HG02642 (cell line): ENCODE results near the gene MOB3A.
A peak's percentile ranks its signal among the peaks of the same experiment; 100 is the strongest.
"Not testable (repeated sequence)": the region's sequence is repeated elsewhere in the genome, so short reads cannot be mapped to it uniquely, and the experiment has no call there.

Experiments
- ATAC-seq: cut with Tn5 transposase; IDR thresholded peaks from one replicate; pipeline ENCODE4 v1.9.1; 2021; ENCODE audit warnings: mild to moderate bottlenecking; ENCODE audit not compliant: unreplicated experiment, poor library complexity

Gene MOB3A

DNA sequence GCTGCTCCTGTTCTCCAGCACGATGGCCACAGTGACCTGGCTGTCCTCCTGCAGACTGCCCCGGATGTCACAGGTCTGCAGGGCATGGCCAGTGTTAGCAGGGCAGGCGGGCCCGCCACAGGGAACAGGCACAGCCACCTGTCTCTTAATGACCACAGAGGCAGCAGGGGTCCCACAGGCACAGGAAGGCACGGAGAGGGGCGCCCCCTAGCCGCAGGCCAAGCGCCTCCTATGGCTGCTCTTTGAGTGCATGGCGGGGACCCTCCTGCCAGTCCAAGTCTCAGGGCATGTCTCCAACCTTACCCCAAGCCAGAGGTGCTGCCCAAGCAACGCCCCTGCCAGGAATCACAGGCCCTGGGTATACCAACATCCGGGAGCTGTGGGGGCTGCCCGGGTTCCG, 14.7 kb upstream of the MOB3A start:
- no peak for ATAC-seq

DNA sequence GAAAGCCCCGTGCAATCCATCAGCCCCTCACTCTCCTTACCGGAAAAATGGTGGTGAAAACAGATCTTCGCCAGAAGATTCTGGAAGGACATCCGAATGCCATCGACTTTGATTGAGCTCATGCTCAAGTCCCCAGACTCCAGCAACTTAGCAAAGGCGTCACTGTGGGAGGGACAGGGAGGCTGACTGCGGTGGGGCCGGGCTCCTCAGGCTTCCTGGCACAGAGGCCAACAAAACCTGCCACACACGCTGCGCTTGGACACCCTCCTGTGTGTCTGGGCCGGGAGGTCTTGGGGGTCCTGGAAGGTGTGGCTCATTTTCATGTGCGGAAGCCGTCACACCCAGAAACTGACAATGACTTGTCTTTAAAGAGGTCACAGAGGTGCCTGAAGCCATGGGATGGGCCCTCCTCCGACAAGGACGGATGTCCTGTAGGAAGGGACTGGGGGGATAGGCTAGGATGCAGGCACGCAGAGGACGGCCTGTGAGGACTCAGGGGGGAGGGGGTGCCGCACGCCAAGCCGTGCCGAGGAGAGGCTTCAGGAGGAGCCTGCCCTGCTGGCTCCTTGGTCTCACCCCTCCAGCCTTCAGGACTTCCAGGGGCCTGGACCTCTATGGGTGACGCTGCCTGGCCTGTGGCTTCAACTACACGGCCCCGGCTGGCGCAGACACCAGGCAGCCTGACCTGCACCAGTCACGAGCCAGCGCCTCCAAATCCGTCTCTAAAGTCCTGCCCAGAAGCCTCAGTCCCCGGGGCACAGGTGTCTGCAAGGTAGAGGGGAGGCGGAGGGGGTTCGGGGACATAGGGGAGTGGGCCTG, 13.1 kb upstream of the MOB3A start:
- no peak for ATAC-seq

DNA sequence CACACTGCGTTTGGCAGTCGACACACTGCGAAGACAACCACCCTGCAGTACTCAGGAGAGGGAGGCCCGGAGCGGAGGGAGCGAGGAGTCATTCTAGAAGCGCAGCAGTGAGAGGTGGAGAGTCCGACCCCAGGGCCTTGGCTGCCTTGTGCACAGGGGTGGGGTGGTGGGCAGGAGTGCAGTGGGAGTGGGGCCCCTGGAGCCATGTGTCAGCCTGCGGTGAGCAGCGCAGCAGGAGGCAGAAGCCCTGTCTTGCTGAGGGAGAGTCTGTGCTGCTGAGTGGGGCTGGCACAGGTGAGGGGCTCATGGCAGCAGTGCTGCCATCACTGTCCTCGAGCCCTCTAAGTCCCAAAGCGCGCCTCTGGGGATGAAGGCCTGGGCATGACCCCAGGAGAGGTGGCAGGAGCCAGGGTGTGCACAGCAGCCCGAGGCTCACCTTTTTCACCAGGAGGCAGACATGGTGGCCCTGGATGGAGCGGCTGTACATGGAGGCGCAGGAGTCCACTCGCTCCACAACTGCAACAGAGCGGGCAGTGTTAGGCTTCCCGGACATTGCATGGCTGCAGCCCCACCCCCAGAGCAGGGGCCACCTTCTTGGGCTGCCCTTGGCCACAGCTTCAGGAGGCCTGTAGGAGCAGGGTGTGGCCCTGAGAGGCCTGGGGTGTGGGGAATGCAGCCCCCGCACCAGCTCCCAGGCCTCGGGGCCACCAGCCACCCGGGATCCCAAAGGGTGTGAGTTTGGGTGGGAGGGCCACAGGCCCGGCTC, 12.3 kb upstream of the MOB3A start:
- ATAC-seq, result no peak

DNA sequence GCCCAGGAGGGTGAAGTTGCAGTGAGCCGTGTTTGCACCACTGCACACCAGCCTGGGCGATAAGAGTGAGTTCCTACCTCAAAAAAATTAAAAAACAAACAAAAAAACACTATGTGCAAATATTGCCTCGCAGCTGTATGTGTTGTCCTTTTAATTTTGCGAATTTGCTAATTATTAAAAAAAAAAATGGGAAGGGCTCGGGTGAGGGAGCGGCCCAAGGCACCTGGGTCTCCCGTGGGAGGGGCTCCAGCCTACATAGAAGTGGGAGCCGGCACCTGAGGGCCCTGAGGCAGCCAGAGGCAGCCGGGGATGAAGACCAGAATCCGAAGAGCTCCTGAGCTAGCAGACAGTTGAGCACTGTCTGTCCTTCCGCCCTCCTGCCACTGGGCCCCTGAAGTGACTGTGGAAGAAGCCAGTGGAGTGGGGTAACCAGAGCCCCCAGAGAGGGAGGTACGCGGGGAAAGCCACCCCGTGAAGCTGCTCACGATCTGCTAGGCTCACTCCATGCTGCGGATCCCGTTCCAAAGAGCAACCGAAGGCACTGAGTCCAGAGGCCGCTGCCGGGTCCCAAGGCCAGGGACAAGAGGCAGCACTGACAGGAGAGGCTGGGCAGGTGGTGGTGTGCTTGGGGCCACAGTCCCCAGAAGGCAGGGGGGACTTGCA, 7.0 kb upstream of the MOB3A start:
- no peak for ATAC-seq

DNA sequence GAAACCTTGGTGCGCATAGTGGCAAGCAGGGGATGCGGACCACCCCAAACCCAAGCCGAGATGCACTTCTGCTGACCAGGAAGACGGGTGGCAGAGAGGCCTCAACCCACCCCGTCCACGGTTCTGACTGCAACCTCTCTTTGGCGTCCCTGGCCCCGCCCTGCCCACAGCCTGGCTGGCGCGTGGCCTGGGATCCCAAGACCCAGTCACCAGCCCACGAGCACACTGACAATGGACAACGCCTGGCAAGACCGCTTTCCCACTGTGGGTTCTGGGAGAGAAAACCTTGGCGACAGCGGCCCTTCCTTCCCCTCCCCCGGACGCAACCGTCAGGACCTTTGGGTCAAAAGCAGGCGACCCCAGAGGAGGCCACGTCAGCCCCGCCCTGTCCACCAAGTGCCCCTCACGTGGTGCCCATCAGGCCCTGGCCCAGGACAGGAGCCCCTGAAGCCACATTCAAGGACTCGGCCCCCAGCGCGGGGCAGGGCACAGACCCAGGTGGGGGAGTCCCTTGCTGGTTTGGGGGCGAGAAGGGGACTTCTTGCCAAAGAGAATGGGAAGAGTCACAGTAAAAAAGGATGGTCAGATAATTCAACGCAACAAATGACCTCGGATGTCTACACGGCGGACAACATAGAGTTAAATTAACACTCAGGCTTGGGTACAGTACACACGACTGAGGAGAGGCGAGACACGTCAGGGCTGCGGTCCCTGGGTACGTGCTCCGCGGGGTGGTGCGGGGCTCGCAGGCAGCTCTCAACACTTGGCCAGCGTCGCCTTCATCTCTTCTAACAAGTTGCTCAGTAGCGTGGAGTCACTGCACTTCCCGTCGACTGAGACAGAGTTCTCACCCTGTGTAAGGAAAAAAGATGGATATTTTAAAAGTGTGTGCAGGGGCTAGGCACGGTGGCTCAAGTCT, 5.5 kb upstream of the MOB3A start:
- ATAC-seq, result no peak

DNA sequence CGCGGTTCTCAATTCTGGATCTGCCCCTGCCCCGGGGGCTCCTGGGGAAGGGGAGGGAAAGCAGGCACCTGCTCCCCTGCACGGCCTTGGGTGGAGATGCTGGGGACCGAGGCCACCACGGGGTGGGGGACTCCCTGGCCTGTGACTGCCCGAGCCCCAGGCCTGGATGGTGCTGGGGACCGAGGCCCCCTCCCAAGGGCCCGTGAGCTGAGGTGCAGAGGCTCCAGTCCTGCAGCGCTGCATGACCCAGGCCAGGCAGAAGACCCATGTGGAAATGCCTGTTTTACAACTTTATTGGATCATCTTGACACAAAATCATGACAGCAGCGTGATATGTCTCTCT, 4.6 kb upstream of the MOB3A start:
- no peak for ATAC-seq

DNA sequence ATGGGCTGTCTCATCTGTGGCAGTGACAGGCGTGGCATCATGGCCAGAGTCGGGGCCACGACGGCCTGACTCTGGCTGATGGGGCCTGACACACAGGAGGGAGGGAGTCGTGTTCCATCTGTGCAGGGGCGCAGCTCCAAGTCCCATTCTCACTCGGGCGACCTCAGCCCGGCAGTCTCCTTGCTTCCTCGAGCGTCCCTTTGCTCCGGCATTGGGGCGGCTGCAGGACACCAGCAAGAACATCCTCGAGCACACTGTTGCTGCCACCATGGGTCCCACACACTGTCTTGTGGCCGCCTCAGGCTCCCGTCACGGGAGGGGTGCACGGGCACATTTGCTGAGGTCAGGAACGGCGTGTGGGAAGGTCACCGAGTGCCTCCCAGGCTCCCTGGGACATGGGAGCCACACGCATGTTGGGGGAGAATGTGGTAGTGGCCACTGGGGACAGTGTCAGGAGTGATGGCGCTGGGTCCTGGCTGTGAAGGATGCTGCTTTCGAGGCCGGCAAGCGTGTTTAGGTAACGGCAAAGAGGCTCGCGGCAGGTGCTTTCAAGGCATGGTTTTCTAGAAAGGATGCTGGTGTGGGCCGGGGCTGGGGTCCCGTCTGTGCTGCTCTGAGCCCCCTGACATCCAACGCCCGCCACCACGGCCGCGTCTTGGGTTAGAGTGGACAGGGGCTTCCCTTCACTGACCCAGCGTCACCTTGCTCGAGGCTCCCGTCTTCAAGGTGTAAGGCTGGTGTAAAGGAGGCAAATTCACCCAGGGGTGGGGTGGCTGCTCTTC, 4.0 kb upstream of the MOB3A start:
- ATAC-seq, result no peak

DNA sequence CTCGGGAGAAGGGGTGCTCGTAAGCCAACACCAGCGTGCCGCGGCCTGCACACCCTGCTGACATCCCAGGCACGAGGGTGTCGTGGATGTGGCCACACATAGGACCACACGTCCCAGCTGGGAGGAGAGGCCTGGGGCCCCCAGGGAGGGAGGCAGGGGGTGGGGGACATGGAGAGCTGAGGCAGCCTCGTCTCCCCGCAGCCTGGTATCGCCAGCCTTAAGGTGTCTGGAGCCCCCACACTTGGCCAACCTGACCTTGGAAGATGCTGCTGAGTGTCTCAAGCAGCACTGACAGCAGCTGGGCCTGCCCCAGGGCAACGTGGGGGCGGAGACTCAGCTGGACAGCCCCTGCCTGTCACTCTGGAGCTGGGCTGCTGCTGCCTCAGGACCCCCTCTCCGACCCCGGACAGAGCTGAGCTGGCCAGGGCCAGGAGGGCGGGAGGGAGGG, 3.0 kb upstream of the MOB3A start:
- no peak for ATAC-seq

DNA sequence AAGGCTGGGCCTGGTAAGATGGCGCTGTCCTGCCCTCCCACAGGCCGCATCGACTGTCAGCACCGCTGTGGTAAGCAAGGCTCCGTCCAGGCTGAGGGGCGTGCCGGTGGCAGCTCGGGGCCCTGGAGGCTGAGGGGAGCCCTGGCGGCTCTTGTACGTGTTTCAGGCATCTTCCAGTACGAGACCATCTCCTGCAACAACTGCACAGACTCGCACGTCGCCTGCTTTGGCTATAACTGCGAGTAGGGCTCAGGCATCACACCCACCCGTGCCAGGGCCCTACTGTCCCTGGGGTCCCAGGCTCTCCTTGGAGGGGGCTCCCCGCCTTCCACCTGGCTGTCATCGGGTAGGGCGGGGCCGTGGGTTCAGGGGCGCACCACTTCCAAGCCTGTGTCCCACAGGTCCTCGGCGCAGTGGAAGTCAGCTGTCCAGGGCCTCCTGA, 1.8 kb upstream of the MOB3A start:
- no peak for ATAC-seq

DNA sequence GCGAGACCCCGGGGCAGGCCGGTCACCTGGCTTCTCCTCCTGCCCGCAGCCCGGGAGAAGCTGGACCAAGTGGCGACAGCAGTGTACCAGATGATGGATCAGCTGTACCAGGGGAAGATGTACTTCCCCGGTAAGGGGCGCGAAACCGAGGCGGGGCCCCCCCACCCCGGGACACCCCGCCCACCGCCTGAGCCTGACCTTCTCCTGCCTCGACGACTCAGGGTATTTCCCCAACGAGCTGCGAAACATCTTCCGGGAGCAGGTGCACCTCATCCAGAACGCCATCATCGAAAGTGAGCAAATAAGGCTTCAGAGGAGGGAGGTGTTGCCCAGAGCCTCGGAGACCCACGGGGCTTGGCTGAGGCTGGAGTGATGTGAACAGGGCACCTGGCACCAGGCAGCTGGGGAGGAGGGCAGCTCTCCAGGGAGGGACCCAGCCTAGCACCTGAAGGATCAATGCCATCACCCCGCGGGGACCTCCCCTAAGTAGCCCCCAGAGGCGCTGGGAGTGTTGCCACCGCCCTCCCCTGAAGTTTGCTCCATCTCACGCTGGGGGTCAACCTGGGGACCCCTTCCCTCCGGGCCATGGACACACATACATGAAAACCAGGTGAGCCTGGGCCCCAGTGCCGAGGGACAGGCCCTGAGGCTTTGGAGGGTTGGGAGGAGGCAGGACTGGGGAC, 1.2 kb upstream of the MOB3A start:
- peak; percentile 4 for ATAC-seq

DNA sequence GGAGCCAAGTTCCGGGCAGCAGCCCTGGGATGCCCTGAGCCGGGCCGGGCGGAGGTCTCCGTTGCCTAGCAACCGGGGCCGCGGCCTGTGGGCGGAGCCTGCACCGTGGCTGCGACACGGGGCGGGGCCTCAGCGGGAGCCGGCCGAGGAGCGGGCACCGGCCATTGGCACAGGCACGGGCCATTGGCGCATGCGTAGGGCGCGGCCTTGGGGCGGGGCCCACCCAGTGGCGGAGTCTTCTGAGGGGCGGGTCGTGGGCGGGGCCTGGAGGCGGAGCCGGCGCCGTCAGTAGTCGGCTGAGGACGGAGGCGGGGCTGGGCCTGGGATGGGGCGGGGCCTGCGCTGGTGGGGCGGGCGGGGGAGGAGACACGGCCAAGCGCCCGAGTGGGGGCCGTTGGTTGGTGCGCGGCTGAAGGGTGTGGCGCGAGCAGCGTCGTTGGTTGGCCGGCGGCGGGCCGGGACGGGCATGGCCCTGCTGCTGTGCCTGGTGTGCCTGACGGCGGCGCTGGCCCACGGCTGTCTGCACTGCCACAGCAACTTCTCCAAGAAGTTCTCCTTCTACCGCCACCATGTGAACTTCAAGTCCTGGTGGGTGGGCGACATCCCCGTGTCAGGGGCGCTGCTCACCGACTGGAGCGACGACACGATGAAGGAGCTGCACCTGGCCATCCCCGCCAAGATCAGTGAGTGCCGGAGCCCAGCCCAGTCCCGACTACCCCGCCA, 515 bp upstream of the MOB3A start, which contains the start of gene IZUMO4:
IZUMO4 (plus strand) TSS at position 436 of the 723 bp plus-strand sequence; CDS start at position 467, 31 bp downstream.
- ATAC-seq, result peak; percentile 71

DNA sequence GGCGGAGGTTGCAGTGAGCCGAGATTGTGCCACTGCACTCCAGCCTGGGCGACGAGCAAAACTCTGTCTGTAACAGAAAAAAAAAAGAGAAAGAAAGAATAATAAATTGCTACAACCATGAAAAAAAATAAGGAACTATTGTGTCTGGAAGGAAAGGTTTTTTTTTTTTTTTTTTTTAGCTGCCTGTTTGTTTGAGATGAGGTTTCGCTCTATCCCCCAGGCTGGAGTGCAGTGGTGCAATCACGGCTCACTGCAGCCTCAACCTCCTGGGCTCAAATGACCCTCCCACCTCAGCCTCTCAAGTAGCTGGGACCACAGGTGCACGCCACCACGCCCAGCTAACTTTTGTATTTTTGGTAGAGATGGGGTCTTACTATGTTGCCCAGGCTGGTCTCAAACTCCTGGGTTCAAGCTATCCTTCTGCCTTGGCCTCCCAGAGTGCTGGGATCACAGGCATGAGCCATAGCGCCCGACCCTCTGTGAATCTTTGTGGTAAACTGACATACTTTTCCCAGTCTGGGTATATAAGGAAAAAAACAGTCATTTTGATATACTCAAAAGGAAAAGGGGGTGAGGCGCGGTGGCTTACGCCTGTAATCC, 4.1 kb downstream of the MOB3A start:
- ATAC-seq, result not testable (repeated sequence)

DNA sequence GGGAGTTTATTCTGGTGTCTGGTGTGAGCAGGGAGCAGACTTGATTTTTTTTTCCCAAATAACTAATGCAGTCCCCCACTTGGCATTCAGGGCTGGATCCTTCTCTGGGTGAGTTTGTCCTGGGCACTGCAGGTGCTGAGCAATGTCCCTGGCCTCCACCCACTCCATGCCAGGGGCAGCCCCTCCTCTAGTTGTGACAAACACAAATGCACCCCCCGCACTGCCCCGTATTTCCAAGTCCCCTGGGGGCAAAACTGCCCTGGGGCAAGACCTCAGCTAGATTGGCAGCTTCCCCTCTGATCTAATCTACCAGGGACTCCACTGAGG, 6.4 kb downstream of the MOB3A start:
- ATAC-seq, result peak; percentile 0

DNA sequence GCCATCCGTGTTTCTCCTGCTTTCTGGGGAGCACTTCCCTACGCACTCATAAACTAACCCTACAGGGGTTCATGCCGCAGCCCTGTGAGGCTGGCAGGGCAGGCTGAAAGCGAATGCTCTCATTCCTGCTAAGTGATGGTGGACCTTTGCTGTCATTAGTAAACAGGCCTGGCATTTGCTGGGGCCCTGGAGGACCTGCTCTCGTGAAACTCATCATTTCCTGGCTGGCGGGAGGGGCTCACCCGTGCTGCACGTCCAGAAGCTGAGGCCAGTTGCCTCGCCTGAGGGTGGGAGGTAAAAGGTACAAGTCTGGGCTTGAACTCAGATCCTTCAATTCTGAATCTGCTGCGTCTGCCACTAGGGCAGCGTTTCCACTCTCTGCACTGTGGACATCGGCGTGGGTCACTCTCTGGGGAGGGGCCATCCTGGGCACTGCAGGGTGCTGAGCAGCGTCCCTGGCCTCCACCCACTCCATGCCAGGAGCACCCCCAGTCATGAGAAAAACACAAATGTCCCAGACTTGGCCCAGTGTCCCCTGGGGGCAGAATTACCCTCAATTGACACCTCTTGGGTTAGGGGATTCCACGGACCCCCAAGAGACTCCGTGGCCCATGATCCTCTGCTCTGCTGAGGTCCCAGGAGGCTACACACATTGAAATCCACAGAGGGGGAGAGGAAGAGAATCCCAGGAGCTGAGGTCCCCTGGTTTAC, 7.0 kb downstream of the MOB3A start:
- ATAC-seq, result no peak

DNA sequence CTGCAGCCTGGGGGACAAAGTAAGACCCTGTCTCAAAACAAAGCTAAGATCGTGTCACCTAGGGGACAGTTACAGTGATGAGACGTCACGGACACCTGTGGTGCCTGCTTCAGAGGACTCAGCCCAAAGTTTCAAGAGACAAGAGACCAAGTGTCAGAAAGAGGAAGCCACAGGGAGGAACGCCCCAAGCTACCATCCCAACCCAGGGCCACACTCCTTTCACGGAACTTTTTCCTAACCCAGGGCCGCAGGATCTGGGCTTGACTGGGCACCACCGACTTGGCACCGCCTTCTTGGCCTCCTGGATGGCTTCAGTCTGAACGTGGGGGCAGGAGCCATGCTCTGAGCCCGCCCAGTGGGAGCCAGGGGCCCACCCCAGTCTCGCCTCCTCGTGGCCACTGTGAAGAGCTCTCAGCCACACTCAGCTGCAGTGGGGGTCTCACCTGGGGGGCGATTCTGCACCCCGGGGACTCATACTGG, 8.5 kb downstream of the MOB3A start:
- peak; percentile 14 for ATAC-seq

DNA sequence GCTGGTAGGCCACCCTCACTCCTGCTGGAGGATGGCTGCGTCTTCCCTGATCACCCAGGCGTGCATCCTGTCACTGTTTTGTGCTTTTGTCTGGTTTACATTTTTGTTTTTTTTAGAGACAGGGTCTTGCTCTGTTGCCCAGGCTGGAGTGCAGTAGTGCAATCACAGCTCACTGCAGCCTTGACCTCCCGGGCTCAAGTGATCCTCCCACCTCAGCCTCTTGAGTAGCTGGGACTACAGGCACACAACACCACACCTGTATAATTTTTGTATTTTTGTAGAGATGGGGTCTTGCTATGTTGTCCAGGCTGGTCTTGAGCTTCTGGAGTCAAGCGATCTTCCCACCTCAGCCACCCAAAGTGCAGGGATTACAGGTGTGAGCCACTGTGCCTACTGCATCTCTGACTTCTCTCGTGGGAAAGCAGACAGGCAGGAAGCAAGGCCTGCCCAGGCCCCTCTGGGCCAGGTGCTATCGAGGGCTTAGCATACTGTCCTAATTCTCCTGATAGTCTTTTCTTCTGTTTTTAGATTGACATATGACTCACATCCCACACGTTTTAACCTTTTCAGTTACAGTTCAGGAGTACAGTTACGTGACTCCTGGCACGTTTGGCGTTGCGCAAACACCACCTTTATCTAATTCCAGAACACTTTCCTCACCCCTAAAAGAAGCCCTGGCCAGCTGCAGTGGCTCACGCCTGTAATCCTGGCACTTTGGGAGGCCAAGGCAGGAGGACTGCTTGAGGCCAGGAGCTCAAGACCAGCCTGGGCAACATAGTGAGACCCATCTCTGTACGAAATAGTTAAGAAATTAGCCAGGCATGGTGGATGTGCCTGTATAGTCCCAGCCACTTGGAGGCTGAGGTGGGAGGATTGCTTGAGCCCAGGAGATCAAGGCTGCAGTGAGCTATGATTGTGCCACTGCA, 9.2 kb downstream of the MOB3A start:
- ATAC-seq, result peak; percentile 19
